H1 (cell line): ENCODE results near the gene PLBD2.

Experiments used
- CHD2 ChIP-seq: IDR thresholded peaks from 2 replicates; pipeline ENCODE4 v1.6.1; 2012; ENCODE audit warnings: low read length, improper control_type of control experiment
- CTCF ChIP-seq, 3 experiments: IDR thresholded peaks; 1 replicate in 2 of 3; 2 replicates in 1 of 3; pipeline versions ENCODE4 v1.5.1 to v1.6.1; 2011; ENCODE audit warnings: low read length in 3 of 3, mild to moderate bottlenecking in 3 of 3, inconsistent platforms in 2 of 3, low read depth in 1 of 3, moderate library complexity in 1 of 3; ENCODE audit not compliant: insufficient read depth in 1 of 3; ENCODE audit errors: control extremely low read depth in 1 of 3
- EZH2 ChIP-seq: fragments of 200-600 bp; sonication (generic); IDR thresholded peaks from 2 replicates; pipeline ENCODE4 v1.7.1; 2012; ENCODE audit warnings: low read depth, mild to moderate bottlenecking, moderate library complexity, low read length, inconsistent platforms; ENCODE audit not compliant: severe bottlenecking
- FOSL1 ChIP-seq: IDR thresholded peaks from 2 replicates; pipeline ENCODE4 v1.6.1; 2011; ENCODE audit warnings: mild to moderate bottlenecking, low read depth, low read length, moderate library complexity; ENCODE audit not compliant: insufficient read depth
- JUN ChIP-seq: IDR thresholded peaks from 2 replicates; pipeline ENCODE4 v1.6.1; 2011; ENCODE audit warnings: low read depth, mild to moderate bottlenecking, improper control_type of control experiment, low read length
- PHF8 ChIP-seq: fragments of 200-600 bp; sonication (generic); conservative IDR thresholded peaks from 2 replicates; pipeline ENCODE4 v1.7.1; 2012; ENCODE audit warnings: low read depth, mild to moderate bottlenecking, inconsistent platforms, low read length, moderate library complexity
- POLR2AphosphoS5 ChIP-seq: IDR thresholded peaks from 2 replicates; pipeline ENCODE4 v1.6.1; 2011; ENCODE audit warnings: low read depth, low read length
- SRF ChIP-seq: IDR thresholded peaks from 2 replicates; pipeline ENCODE4 v1.6.1; 2011; ENCODE audit warnings: mild to moderate bottlenecking, low read depth, low read length, moderate library complexity
- SUZ12 ChIP-seq: fragments of 200-600 bp; sonication (generic); IDR thresholded peaks from 2 replicates; pipeline ENCODE4 v1.6.1; 2012; ENCODE audit warnings: mild to moderate bottlenecking, inconsistent platforms, low read length, moderate library complexity, mixed read lengths
- TAF1 ChIP-seq: IDR thresholded peaks from 2 replicates; pipeline ENCODE4 v1.6.1; 2011; ENCODE audit warnings: mild to moderate bottlenecking, low read depth, low read length
- USF2 ChIP-seq: IDR thresholded peaks from 2 replicates; pipeline ENCODE4 v1.6.1; 2011; ENCODE audit warnings: low read length, improper control_type of control experiment

GRCh38 chr12:113437729-113438100 lies 79.3 kb downstream of the PLBD2 start:
- TF ChIP-seq CTCF (IDR thresholded peaks at IDR 0.05; ENCODE audit: control extremely low read depth in 1 of 3, insufficient read depth in 1 of 3, low read depth in 1 of 3, low read length in 3 of 3) = no peak
- TF ChIP-seq EZH2 = no peak
- TF ChIP-seq USF2 = no peak
- TF ChIP-seq PHF8 = no peak
- TF ChIP-seq JUN = no peak
- TF ChIP-seq FOSL1 = no peak
- no peak for TF ChIP-seq SUZ12
- no peak for TF ChIP-seq SRF
- no peak for TF ChIP-seq CHD2
- no peak for TF ChIP-seq TAF1
- no peak for TF ChIP-seq POLR2AphosphoS5
